Fibroblast of upper back skin (primary cell): ENCODE measurements around the gene PTH2.
"Not testable (repeated sequence)": the region's sequence is repeated elsewhere in the genome, so short reads cannot be mapped to it uniquely, and the experiment has no call there.

ENCODE experiments used
- DNase-seq: peaks from one replicate; pipeline ENCODE4 v3.0.0-alpha.2; 2013

The PTH2 gene

DNA sequence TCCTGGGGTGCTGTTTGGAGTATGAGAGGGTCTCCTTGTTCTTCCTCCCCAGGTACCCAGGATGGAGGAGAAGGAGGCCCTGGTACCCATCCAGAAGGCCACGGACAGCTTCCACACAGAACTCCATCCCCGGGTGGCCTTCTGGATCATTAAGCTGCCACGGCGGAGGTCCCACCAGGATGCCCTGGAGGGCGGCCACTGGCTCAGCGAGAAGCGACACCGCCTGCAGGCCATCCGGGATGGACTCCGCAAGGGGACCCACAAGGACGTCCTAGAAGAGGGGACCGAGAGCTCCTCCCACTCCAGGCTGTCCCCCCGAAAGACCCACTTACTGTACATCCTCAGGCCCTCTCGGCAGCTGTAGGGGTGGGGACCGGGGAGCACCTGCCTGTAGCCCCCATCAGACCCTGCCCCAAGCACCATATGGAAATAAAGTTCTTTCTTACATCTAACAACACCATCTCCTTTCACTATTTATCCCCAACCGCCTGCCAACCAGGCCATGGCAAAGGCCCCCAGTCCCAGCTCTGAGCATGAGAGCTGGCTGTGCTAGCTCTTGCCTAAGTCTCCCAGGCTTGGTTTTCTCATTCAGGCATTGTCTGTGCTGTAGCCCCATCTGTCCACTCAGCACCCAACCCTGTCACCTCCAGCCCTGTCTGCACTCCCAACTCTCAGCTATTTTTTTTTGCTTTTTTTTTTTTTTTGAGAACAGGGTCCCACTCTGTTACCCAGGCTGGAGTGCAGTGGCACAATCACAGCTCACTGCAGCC is 48.4 kb downstream of the PTH2 start:
- DNase-seq: no peak

DNA sequence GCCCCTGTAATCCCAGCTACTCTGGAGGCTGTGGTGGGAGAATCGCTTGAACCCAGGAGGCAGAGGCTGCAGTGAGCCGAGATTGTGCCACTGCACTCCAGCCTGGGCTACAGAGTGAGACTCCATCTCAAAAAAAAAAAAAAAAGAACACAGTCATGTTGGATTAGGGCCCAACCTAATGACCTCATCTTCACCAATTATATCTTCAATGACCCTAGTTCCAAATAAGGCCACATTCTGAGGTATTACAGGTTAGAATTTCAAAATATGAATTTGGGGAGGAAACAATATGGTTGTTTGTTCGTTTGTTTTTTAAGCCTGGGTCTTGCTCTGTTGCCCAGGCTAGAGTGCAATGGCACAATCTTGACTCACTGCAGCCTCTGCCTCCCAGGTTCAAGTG is 50.1 kb downstream of the PTH2 start:
- DNase-seq: not testable (repeated sequence)
